ENCODE measurements around the gene MZF1.

GRCh38 chr19:58551123-58551497 is 22.0 kb downstream of the MZF1 start:
- TF ChIP-seq POLR2AphosphoS5 (IDR thresholded peaks at IDR 0.05) (no peak), CTCF (IDR thresholded peaks at IDR 0.05) (no peak)

Measured in prostate gland (tissue), 2 donors.